HG02840 (cell line): ENCODE measurements around the gene VWA7.

ENCODE experiments used
- ATAC-seq: cut with Tn5 transposase; IDR thresholded peaks from one replicate; pipeline ENCODE4 v1.9.1; 2021; ENCODE audit warnings: mild to moderate bottlenecking, moderate library complexity, moderate number of reproducible peaks; ENCODE audit not compliant: unreplicated experiment, low FRiP score

The VWA7 gene

DNA sequence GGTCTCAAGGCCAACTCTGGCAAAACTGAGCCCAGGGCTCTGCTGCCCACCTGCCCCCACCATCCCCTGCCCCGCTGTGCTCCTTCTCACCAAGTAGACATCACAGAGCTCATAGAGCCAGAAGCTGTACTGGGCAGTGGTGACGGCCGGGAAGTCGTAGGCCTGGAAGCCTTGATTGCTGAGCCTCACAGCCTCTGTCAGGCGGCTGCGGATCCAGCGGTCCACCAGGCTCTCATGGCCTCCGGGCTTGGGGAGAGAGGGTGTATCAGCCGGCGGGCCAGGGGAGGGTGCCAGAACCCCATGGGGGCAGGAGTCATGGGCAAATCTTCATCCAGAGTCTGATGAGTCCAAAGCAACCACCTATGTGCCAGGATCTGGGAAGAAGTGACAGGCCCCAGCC lies 2.8 kb upstream of the VWA7 start:
- ATAC-seq, result no peak

GRCh38 chr6:31778999-31779885 lies 2.1 kb upstream of the VWA7 start:
- ATAC-seq, result no peak

GRCh38 chr6:31778193-31778592 lies 1.1 kb upstream of the VWA7 start:
- no peak for ATAC-seq

DNA sequence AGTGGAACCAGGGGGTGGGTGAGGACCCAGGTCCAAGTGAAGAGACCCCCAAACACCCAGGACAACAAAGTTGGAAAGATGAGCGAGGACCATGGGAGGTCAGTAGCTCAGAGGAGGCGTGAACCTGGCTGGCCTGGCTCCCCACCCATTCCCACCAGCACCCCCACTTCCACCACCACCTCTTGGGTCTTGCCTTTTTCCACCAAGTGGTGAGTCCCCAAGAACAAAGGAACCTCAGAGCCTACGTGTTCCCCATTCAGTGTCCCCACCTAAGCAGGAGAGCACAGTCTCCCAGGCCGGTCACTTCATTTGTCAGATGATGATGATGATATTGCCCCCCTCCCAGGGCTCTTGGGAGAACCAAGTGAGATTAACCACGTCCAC lies 531 bp upstream of the VWA7 start:
- no peak for ATAC-seq

GRCh38 chr6:31776485-31776988 lies 591 bp downstream of the VWA7 start:
- ATAC-seq, result no peak

- no peak for ATAC-seq
Observed at GRCh38 chr6:31775633-31776484, 1.3 kb downstream of the VWA7 start.

GRCh38 chr6:31775184-31775583 lies 1.9 kb downstream of the VWA7 start:
- no peak for ATAC-seq

GRCh38 chr6:31771992-31772358 lies 5.2 kb downstream of the VWA7 start:
- ATAC-seq, result no peak

DNA sequence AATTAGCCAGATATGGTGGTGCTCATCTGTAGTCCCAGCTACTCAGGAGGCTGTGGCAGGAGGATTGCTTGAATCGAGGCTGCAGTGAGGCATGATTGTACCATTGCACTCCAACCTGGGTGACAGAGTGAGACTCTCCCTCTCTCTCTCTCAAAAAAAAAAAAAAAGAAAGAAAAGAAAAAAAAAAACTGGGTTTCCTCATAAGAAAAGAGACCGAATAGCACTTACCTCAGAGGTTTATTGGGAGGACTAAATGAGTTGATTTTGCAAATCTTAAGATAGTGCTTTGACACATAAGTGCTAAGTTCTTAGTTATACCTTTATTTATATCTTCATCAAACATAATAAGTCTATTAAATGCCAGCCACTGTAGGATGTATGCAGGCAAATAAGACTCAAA lies 6.3 kb downstream of the VWA7 start:
- ATAC-seq, result no peak

GRCh38 chr6:31769684-31770371 lies 7.3 kb downstream of the VWA7 start:
- ATAC-seq, result no peak

GRCh38 chr6:31768363-31769257 lies 8.5 kb downstream of the VWA7 start:
- no peak for ATAC-seq

- ATAC-seq, result no peak
Observed at GRCh38 chr6:31767096-31767645, 10.0 kb downstream of the VWA7 start.

DNA sequence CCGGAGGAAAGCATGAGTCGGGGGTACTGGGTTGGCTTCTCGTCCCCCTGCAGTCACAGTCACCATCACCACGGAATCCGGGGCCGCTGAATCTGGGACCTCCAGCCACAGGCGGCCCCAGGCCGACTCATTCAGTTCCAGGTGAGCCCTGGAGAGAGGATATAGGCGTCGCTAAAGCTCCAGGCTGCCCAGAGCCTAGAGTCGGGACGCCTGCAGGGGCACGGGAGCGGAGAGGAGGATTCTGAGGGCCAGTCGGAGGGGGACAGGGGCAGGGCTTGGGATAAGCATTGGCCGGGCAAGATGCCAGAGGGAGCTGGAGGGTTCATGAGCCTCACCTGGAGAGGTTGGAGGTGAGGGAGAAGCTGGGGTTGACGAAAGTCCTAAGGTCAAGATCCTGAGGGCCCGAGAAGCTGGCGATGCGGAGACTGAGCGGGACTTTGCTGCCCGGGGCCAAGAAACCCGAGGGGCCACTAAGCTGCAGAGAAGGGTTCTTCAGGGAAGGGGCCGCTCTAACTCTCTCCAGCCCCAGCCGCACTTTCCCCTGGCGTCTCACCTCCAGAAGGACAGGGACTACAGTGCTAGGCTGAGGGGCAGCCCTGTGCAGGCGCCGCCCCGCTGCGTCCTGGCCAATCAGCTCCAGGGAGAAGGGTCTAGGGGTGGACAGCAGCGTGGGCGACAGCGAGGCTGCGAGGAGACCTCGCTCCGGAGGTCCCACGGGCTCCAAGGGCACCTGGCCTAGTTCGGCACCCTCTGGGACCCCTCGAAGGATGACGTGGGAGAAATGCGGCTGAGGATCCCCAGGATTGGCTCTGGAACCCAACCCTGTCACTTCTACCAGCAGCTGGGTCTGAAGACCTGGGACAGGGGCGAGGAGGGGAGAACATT lies 11.0 kb downstream of the VWA7 start:
- ATAC-seq, result no peak

- no peak for ATAC-seq
Observed at GRCh38 chr6:31765559-31765909, 11.6 kb downstream of the VWA7 start.

DNA sequence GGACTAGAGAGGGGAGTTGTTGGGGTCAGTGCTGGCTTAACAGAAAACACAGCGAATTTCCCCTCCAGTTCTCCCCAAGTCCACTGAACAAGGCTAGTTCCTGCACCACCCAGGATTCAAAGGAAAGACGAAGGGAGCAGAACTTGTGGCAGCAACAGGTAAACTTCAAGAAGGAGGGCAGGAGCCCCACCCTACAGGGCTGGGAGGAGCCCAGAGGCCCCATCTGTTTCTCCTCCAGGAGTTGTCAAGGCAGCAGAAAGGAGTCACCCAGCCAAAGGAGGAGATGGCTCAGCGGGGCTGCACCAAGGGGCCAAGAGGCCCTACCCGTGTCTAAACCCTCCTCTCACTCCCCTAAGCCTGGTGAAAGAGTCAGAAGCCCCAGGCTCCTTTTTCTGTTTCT lies 12.9 kb downstream of the VWA7 start:
- no peak for ATAC-seq

- no peak for ATAC-seq
Observed at GRCh38 chr6:31763619-31763940, 13.5 kb downstream of the VWA7 start.

- ATAC-seq, result no peak
Observed at GRCh38 chr6:31762878-31763618, 14.1 kb downstream of the VWA7 start.

DNA sequence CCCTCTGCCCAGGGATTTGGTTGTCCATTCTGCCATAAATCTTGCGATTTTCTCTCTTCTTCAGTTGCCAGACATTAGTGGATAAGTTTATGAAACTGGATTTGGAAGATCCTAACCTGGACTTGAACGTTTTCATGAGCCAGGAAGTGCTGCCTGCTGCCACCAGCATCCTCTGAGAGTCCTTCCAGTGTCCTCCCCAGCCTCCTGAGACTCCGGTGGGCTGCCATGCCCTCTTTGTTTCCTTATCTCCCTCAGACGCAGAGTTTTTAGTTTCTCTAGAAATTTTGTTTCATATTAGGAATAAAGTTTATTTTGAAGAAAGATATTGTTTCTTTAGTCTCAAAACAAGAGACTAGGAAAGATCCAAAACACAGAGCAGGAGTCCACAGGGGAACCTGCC lies 14.8 kb downstream of the VWA7 start, which contains the start of gene SAPCD1:
TSS of gene SAPCD1 (plus strand) at position 301 of the 400 bp plus-strand sequence. CDS start 399 bp downstream, outside the sequence.
- no peak for ATAC-seq
